LNCaP clone FGC (cell line): Measurements from ENCODE around the gene GMEB2.
"Not testable (repeated sequence)": the region's sequence is repeated elsewhere in the genome, so short reads cannot be mapped to it uniquely, and the experiment has no call there.

Experiments
- DNase-seq: peaks from one replicate; pipeline ENCODE4 v3.0.0-alpha.2; 2011; ENCODE audit warnings: low read depth
- H3K4me3 ChIP-seq: 2 replicates; pipeline ENCODE4 v1.5.1; 2011; ENCODE audit warnings: mild to moderate bottlenecking, low read depth, low read length, control low read depth
- TF ChIP-seq, protein P1 (sequence below): IDR thresholded peaks from 2 replicates; pipeline ENCODE4 v1.5.1; 2012; ENCODE audit warnings: mild to moderate bottlenecking; ENCODE audit not compliant: control insufficient read depth, insufficient read depth; ENCODE audit errors: extremely low read depth

Gene GMEB2

GRCh38 chr20:63641792-63642523 is 15.1 kb upstream of the GMEB2 start:
- TF ChIP-seq, protein P1, sequence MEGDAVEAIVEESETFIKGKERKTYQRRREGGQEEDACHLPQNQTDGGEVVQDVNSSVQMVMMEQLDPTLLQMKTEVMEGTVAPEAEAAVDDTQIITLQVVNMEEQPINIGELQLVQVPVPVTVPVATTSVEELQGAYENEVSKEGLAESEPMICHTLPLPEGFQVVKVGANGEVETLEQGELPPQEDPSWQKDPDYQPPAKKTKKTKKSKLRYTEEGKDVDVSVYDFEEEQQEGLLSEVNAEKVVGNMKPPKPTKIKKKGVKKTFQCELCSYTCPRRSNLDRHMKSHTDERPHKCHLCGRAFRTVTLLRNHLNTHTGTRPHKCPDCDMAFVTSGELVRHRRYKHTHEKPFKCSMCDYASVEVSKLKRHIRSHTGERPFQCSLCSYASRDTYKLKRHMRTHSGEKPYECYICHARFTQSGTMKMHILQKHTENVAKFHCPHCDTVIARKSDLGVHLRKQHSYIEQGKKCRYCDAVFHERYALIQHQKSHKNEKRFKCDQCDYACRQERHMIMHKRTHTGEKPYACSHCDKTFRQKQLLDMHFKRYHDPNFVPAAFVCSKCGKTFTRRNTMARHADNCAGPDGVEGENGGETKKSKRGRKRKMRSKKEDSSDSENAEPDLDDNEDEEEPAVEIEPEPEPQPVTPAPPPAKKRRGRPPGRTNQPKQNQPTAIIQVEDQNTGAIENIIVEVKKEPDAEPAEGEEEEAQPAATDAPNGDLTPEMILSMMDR, result peak; percentile 37
- H3K4me3 ChIP-seq, result peak overlapping the region; percentile 56
- DNase-seq, result peak; percentile 82

DNA sequence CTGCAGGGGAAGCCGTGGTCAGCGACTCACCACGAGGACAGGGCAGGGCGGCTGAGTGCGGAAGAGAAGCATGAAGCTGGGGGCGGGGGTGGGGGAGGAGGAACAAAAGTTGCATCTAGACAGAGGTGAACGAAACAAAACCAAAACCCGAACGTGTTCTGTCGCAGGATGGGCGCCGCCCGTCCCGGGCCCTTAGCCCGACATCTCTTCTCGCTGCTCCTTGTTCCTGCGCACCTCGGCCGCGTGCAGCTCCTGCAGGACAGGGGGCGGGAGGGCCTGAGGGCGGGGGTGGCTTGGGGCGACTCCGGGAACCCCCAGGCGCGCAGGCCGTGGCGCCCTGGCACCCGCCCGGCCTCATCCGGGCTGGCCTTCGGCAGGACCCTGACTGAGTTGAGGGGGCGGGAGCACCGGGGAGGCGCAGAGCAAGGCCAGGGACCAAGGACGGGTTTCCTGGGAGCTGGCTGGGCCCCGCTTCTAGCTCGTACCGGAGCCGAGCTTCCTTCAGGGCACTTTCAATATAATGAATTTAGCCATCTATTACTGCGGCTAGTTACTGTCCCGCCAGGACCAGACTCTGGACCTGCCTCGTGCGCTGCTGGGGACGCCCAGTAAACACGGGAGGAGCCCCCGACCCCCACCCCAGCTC is 14.4 kb upstream of the GMEB2 start:
- peak overlapping the region; percentile 46 for H3K4me3 ChIP-seq
- TF ChIP-seq, protein P1, result no peak
- no peak for DNase-seq

GRCh38 chr20:63640686-63641085 is 13.8 kb upstream of the GMEB2 start:
- not testable (repeated sequence) for H3K4me3 ChIP-seq

DNA sequence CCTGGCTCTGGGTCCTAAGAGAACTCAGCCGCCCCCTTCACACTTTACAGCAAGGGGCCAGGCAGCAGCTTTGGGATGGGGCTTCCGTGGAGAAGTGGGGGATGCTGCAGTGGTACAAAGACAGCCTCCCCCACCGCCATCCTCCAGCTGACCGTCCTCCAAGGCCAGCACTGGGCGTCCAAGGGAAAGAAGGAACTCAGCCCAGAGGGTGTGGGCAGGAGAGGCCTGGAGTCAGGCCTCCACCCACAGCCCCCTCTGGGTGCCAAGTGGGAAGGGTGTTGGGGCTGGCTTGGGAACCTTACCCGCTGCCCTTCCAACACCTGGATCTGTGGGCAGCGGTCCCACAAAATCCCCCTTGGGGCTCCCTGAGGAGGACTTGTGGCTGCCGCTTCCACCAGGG is 13.2 kb upstream of the GMEB2 start:
- DNase-seq, result no peak
- no peak overlapping the region for H3K4me3 ChIP-seq
- TF ChIP-seq, protein P1, result no peak

More at GRCh38 chr20:63640686-63641085, 13.8 kb upstream of the GMEB2 start:
- DNase-seq, result not testable (repeated sequence)

DNA sequence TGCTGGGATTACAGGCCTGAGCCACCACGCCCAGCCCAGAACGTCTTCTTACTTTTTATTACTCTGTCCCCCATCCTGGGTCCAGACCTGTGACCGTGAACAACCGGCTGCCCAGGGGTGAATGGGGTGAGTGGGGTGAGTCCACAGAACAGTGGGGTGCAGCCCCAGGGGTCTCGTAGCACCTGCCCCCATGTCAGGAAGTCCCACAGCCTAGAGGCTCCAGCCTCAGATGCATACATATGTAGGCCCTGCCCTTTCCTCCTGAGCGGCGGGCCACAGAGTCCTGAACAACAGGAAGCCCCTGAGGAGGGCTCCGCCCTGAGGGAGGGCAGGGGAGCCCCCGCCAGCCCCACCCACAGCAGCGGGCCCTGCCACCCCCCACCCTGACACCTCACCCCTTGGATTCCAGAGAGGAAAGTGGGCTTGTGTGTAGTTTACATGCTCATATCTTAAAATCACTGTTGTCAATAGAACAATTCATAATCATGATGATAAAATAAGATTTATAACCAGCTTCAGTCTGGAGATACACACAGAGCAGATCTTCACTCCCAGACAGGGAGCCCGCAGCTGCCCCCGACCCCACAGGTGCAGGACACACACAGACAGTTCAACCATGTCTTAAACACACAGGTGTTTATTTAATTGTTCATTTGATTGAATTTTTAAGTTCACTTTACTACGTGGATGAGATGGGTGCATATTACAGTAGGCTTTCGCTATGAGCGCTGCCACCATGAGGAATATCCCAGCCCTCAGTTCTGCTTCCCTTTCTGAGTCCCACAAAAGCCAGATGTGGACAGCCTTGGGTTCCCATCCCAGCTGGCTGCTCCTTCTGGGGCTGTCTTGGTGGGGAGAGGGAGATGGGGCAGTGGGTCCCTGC is 12.4 kb upstream of the GMEB2 start:
- H3K4me3 ChIP-seq, result no peak overlapping the region
- DNase-seq, result no peak
- TF ChIP-seq, protein P1, result no peak

DNA sequence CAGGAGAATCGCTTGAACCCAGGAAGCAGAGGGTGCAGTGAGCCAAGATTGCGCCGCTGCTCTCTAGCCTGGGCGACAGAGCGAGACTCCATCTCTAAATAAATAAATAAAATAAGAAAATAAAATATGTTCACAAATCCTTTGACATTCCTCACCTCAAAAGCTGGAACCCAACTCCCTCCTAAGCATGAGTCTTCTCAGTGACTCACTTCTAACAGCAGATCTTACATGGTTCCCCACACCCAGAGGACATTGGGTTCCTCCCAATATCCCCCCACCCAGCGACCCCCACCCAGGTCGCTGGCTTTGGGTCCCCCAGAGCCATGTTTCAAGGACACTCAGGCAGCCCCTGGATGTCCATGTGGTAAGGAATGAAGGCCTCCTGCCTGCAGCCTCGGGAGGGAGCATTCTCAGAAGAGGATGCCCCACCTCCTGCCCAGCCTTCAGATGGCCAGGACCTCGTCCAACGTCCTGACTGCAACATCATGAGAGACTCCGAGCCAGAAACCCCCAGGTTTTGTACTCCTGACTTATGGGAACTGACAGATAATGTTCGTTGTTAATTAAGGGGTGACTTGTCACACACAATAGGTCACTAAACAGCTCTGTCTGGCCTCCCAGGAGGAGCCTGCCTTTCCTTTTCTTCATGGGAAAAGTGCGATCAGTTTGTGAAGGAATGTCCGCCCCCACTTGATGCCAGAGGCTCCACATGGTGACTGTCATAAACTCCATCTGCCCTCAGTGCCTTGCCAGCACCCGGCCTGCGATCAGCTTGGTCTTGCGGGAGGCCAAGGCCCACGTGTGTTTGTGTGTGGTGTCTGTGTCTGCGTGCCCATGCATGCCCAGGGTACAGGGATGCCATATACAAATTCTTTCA is 10.1 kb upstream of the GMEB2 start:
- H3K4me3 ChIP-seq, result no peak overlapping the region
- TF ChIP-seq, protein P1, result no peak
- no peak for DNase-seq
